ENCODE measurements around the gene GABRR3.

DNA sequence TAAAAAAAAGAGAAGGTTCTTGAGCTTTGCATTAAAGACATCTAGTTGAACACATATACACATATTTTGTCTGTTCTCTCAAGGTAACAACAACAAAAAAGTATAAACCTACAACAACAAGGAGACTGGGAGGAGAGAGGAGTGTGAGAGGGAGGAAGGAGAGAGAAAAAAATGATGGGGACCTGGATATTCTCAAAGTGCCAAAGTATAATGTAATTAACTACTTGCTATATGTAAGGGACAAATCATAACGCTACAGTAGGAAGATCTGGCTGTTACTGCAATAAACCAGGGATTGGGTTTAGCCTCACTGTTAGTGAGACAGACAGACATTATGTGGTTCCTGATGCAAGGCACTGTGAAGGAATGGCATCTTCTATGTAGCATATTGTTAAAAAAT lies 14.2 kb upstream of the GABRR3 start:
- no peak for TF ChIP-seq POLR2A (IDR thresholded peaks at IDR 0.05)
- TF ChIP-seq, protein P1, sequence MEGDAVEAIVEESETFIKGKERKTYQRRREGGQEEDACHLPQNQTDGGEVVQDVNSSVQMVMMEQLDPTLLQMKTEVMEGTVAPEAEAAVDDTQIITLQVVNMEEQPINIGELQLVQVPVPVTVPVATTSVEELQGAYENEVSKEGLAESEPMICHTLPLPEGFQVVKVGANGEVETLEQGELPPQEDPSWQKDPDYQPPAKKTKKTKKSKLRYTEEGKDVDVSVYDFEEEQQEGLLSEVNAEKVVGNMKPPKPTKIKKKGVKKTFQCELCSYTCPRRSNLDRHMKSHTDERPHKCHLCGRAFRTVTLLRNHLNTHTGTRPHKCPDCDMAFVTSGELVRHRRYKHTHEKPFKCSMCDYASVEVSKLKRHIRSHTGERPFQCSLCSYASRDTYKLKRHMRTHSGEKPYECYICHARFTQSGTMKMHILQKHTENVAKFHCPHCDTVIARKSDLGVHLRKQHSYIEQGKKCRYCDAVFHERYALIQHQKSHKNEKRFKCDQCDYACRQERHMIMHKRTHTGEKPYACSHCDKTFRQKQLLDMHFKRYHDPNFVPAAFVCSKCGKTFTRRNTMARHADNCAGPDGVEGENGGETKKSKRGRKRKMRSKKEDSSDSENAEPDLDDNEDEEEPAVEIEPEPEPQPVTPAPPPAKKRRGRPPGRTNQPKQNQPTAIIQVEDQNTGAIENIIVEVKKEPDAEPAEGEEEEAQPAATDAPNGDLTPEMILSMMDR (IDR thresholded peaks at IDR 0.05) = no peak

Measured in prostate gland (tissue), 2 donors.